HG02623 (cell line): Measurements from ENCODE around the gene ERBB4.

Experiments used
- ATAC-seq: cut with Tn5 transposase; IDR thresholded peaks from one replicate; pipeline ENCODE4 v1.9.1; 2021; ENCODE audit warnings: moderate library complexity; ENCODE audit not compliant: unreplicated experiment

ERBB4 gene

DNA sequence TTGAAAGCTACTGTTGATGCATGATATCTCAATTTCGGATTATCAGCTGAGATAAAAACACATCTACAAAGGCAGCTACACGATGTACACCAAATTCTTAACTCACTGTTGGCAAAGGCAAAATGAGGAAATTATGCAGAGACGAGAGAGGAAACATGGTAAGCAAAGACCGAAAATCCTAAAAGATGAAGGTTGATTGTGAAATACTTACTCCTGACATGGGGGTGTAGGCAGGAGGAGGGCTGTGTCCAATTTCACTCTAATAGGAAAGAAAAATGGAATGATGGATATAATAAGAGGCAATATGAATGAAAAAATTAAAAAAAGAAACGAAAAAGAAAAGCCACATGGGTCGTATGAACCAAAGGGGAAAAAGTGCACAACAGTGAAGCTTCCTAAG, 1150.9 kb downstream of the ERBB4 start:
- no peak for ATAC-seq

DNA sequence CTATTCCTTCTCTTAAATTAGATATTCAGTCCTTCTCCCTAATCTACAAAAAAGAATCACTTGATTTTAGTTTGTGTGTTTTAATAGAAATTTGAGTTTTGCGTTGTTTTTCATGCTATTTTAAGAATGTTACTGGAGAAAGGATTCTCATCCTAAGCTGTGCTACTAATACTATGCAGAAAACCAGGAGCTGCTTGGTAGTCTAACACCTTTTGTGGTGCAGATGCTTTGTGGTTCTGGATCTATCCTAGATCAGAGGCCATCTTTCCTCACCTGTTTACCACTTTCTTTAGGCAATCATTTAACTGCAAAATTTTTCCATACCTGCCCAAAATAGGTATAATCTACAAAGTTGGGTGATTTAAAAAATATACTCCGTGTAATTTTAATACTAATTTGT, 1158.6 kb downstream of the ERBB4 start:
- no peak for ATAC-seq

DNA sequence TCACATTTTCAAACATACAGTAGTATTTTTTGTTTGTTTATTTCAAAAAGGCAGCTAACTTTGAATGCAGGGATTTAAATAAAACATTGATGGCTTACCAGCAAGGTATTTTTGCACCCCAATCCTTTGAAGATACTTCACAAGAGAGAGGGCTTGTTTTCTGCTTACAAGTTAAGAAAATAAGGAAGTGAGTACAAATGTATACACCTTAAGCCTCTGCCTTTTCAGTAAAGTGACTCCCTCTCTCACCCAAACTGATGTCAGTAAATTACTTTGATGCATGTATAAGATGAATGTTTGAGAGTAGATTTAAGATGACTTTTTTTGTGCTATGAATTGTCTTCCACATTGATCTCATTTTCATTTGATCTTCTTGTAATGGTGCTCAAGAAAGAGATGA, 1162.2 kb downstream of the ERBB4 start:
- no peak for ATAC-seq

DNA sequence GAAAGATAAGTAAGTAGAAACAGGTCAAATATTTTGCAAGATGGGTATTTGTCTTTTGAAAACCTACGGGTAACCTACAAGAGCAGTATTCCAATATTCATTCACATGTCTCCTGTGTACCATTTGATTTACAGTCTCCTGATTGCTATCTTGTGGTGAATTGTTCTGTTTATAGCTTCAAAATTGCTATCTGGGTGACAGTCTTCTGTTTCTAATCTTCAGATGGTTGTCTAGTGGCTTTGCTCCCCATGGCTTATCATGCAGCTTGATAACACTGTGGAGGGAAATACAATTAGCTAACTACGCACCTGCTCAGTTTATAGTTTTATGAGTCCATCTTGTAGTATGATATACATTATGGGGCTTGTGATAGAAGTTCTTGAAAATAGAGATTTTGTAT, 1165.4 kb downstream of the ERBB4 start:
- no peak for ATAC-seq

DNA sequence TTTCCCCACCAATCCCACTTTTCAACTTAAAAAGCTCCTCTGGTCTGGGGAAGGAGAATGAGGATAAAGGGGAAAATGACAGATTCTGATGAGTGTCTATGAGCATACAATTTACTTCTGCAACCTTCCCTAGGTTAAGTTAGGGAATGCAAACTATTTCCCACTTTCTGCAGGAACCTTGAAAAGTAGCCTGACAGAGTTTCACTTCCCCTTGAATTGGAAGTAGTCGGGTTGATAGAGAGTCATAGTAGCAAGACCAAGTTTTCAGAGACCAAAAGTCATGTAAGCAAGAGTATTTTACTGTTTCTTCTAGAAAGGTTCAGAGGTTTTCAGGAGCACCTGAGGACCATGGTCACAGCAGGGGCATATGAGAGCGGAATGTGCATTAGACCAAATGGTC, 1167.1 kb downstream of the ERBB4 start:
- no peak for ATAC-seq

DNA sequence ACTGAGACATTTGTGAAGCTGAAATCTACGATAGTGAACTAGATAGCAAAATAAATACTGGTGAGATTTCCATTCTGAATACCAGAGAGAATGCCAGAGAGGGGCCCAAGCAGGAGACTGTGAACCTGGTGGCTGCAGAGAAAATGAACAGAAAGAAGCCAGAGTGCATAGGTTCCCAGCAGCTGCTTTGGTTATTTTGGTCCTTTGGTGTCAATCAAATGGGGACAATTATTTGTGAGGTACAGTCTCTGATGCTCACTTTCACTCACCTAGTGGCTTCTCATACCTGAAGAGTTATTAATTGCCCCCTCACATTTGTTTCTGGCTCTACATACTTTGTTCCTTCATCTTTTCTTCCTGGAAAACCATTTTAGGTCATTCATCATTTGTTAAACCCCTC, 1170.1 kb downstream of the ERBB4 start:
- ATAC-seq = no peak

DNA sequence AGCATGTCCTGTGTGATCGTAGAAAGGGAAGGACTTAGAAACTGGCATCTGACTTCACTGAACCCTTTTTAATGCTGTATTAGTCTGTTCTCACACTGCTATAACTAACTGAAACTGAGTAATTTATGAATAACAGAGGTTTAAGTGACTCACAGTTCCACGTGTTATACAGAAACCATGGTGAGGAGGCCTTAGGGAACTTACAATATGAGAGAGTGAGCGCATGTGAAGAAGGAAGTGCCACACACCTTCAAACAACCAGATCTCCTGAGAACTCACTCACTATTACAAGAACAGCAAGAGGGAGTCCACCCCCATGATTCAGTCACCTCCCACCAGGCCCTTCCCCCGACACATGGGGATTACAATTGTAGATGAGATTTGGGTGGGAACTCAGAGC, 1170.9 kb downstream of the ERBB4 start:
- ATAC-seq = peak; percentile 92

DNA sequence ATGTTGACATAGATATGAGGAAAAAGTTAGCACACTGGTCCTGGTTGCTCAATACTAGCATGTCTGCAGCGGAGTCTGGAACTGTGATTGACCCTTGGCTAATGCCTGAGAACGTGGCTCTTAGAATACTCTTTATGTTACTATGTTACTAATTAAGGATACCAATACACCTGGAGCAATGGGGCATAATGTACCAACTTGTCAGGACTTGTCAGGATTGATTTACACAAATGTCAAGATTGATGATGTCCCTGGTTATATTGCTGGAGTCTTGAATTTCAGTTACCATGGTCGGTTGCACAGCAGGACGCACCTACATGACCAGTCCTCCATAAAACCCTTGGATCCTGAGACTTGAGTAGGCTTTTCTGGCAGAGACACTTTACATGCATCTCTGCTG, 1171.3 kb downstream of the ERBB4 start:
- ATAC-seq = no peak

DNA sequence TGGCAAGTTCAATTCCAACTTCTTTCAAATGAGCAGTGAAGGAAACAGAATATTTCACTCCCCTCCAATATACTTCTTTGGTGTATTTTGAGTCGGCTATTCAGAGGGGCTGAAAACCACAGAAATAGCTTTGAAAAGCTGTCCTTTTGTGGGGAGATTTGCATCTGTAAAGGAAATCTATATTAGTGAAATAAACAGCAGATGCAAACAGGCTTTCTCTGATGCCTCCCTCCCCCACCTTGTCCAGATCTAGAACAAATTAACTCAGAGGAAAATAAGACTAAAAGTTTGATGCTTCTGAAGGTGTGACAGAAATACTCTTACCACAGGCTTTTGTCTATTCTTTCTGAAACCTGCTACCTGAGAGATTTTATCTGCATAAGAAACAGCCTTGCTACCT, 1173.7 kb downstream of the ERBB4 start:
- no peak for ATAC-seq

DNA sequence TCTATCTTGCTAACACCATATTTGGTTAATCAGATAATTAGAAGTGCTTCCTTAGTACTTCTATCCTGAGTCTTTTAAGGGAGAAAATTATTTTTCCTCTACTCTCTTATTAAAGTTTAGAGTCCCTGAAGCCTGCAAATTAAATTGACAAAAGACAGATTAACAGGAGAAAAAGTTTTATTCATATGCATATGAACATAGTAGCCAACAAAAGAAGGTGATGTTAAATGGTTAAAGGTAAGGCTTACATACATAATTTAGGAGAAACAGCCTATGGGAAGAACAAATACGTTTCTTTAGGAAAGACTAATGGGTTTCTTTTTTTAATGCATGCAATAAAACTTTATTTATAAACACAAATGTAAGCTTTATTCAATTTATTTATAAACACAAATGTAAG, 1177.2 kb downstream of the ERBB4 start:
- ATAC-seq = no peak

DNA sequence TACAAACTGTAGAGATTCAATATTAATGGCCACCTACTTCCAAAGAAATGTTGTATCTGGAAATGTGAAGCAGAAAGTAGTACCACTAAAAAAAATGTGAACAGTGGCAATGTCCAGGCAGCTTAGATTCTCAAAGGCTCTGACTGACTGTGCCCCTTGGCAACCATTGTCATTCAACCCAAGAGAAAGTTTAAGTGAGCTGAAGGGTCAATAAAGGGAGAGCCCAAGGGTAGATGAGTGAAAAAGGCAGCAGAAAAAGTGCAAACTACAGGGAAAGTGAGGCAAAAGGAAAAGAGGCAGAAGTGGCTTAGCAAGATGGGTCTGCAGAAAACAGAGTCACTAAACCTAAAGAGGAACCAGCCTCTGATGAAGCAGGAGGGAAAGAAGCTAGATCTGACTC, 1179.3 kb downstream of the ERBB4 start:
- ATAC-seq = no peak

DNA sequence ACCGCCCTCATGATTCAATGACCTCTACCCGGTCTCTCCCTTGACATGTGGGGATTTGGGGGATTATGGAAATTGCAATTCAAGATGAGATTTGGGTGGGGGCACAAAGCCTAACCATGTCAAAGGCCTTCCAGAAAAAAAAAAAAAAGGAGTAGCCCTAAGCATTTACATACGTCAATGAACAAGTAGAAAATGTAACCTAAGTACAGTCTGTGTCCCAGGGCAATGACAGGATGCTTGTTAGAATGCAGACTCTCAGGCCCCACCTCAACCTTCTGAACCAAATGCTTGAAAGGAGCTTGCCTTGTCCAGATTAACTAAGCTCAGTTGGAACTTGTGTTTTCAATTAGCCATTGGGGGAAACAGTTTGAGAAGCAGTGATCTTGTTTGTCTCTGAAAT, 1180.1 kb downstream of the ERBB4 start:
- no peak for ATAC-seq

DNA sequence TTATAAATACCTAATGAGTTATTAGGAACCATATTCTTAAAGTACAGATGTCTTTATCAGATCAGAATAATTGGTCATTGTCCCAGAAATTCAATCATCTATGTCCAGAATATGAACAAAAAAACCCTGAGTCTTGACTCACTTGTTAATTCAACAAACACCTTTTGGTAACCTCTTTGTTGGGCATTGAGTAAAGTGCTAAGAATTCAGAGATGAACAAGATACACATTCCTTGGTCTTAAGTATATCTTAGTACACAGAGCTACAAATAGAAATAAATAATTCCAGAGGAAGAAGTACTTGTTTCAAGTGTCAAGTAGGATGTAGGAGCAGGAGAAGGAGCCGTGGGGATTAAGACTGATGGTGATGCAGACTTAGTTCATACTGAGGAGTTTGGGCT, 1184.1 kb downstream of the ERBB4 start:
- ATAC-seq = no peak

DNA sequence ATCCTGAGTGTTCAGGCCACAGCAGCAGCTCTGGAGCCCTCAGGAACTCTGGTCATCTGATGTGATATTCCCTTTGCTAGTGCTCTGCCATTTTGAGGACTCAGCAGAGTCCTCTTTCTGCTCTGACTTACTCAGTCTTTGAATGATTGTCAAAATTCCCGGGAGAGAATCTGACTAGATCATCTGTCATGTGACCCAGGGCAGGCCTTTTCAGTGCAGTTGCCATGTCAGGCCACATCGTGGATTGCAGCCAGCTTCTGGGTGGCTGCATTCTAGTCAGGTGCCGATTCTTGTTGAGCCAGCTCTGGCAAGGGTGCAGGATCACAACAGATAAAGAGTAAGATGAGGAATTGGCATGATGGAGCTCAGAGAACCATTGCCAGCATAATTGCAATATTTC, 1186.6 kb downstream of the ERBB4 start:
- ATAC-seq = no peak

DNA sequence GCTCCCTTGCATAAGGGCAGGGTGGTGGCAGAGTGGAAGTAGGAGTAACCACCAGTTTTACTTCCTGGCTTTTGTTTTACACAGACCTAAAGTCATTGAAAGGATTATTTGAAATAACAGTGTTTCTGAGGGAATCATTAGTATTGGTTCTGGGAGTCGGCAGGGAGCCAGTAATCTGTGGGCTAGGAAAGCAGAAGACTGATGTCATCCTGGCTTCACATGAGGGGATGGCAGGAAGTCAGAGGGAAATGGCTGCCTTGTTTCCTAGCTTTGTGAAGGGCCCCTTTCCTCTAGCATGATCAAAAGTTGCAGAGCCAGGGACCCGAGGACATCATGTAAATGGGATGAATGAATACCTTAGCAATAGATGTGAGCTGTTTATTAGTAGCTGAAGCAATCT, 1189.6 kb downstream of the ERBB4 start:
- ATAC-seq = no peak

DNA sequence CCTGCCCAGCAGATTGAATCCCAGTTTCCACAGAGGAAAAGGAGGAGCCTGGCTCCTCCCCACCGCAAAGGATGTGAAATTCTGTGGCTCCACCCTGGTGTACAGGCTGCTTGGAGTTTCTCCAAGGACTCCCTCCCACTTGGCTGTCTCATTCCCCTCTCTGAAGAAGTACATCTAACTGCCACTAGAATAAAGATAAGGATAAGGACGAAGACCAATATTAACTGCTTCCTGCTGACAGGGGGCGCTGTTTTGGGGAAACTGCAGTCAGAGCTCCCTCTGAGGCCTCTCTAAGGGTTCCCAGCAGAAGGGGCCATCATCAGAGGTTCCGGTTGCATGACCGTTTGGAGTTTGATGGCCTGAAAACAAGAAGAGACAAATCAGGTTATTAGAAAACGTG, 1191.3 kb downstream of the ERBB4 start:
- no peak for ATAC-seq

DNA sequence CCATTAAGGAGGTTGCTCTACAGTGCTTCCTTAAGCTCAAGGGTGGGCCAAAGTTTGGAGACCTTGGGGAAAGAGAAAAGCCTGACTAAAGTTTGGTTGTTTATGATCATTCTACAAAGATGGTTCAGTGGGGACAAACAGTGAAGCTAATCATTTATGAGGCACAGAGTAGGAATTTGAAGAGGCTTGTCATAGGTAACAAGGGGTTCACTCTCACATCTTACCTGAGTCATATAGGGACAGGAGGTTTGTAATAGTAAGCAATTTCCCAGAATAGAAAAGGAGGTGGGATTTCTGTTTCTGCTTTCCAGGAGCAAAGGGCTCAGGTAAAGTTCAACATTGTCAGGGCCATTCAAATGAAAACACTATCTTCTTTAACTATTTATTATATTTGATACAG, 1194.3 kb downstream of the ERBB4 start:
- no peak for ATAC-seq

DNA sequence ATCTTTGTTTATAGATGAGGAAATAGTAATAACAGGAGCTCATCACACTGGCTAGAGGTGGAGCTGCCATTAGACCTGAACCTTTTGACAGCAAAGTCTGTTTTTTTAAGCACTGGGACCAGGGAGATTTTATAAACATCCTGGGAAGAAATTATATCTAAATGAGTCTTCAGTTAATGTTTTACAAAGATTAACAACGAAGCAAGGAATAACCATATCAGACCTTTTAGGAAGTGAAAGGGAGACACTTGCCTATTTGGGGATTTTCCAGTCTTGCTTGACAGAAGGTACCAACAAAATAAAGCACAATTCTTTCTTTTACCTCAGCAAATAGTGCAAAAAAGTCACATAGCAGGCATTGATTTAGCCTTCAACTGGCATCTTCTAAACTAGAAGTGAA, 1205.2 kb downstream of the ERBB4 start:
- ATAC-seq = no peak

DNA sequence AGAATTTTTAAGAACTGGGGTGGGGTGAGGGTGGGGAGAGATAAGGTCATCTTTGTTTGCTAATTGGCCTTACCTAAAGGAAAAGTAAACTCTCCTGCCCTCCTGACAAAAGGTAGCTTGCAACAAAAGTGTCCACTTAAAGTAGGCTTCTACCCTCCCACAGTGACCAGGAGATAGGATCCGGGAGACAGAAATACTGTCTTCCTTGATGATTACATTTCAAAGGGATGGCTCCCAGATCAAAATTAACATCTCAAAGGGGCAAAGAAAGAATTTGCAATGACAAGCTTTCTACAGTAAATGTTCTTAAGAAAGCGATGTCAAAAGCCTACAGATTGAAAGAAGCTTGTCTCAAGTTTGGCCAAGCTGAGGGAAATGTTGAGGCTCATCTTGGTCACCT, 1206.9 kb downstream of the ERBB4 start:
- ATAC-seq = no peak

DNA sequence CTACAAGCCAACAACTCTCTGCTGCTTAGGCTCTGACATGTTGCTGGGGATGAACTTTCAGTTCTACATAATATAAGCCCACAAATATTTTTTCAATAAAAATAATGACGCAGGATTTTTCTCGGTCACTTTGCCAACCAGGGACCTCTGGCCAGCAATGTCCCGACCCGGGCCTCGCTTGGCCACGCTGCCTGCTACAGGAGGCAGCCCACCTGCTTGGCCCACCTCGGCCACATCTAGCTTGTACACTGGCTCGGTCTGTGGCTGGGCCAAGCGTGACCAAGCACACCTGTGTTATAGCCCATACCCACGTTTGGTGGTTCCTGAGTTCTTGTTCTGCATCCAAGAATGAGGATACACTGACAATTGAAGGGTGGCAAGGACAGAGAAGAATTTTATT, 1208.7 kb downstream of the ERBB4 start:
- no peak for ATAC-seq

DNA sequence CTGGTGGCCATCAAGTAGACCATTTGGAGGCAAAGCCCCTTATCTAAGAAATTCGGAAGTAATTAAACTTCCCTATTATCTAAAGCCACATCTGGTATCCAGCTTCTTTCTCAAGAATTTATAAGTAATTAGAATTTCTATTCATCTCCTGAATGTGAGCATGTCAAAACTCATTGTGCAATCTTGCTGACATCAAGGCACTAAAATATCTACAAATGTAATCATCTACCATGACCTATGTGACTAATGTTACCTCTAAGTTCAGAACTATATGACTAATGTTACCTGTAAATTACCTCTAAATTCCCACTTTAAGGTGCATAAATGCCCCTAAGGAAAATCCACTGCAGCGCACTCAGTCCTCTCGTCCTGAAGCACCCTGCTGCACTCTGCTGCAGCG, 1209.2 kb downstream of the ERBB4 start:
- no peak for ATAC-seq

DNA sequence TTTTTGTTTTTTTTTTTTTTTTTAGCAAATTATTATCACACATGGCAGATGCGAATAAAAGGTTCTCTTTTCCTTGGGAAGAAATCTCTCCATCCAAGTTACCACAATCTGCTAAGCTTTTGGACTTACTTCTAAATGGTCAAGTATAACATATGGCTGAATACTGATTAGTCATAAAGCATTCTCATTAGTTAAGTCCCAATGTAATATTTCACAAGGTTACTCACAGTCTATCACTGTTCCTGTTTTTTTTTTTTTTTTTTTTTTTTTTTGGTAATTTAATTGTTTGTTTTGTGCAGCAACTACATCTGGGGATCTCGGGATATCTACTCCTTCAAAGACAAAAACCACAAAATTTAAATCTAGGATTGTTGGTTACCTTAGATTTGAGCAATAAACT, 1210.5 kb downstream of the ERBB4 start:
- ATAC-seq = no peak
